Fibroblast of skin of right quadriceps (primary cell): ENCODE data around the gene RGMB.

Experiments
- DNase-seq: peaks from one replicate; pipeline ENCODE4 v3.0.0-alpha.2; 2013

Gene RGMB

DNA sequence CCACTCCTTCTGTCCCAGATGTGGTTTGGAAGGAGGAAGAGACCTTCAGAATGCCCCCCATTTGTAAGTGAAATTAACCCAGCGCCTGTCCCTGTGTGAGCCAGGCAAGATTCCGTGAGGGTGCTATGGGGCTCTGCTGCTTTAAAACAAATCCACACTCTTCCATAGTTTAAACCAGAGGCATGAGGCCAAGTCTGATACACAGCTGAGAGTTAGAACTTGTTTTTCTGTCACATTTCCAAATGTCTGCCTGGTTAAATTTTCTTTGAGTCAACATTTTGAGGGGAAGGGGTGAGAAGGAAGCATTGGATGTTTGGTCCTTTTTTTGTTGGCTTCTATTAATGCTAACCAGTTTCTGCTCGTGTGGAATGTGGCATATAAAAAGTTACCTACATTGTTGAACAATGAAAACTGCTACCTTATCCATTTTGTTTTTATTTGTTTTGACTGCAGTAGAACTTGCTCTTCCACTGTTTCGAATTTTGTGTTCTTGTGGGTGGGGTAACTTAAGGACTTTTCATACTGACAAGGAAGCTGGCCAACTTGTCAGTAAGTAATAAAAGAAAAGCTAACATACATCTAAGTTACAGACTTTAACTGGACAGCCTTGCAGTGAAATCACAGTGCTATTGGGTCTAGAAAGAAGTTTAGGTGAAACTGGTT is 12.9 kb downstream of the RGMB start:
- no peak for DNase-seq

DNA sequence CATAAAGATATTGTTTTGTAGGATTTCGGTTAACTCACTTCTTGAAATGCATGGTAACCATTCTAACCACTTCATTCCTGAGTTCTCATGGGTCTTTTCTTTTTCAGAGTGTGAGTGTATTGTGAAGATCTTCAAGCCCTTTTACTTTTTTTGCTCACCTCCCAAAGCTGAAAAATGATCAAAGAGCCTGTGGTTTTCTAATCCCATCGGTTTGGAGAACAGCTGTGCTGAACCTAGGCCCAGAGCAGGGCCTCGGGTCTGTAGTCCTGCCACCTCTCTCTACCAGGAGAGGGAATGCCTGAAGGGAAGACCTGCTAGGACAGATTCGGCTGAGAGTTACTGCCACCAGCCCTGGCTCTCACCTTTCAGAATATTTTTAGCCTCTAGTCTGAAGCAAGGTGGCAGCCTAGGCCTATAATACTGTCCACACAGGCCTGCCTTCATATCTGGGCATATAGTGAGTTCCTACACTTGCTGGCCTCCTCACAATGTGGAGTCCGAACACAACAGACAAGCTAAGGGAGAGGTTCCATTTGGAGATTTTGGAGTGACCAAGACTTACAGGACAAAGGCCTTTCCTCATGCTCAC is 13.8 kb downstream of the RGMB start:
- no peak for DNase-seq

DNA sequence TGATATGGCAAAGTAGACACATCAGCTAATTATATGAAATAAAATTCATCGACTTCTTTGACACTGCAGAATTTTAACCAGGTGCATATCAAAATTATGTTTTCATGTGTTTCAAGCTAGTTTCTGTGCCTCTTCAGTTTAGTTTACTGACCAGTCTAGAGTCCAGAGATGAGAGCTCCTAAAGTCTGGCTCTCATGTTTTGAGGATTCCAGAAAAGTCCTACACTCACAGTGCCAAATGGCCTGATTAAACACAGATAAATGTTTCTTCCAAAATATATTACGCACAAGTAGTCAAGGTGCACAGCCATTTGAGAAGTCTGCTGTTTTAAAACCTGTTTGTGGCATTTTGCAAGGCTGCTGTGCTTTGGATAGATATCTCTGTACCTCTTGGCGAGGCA is 15.6 kb downstream of the RGMB start:
- DNase-seq, result no peak

DNA sequence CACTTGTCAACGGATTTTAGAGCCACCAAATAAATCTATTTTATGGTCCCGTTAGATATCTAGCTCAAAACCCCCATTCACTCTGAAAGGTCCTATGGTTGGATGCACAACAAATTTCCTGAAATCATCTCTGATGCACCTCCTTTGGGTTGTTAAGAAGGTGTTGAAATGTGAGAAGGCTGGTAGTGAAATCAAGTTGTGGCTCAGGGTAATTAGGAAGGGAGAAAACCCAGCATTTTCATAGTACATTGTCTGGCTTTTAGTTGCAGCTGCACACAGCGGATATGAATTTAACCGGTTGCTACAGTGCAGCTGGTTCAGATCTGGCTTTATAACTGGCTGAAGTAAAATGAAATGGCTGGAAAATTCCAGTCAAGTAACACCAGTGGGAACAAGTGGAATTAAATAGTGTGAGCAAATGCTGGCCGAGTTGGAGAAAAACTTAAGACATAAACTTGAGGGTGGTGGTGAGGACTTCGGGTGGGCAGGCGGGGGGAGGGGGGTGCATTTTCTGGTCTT is 17.6 kb downstream of the RGMB start:
- no peak for DNase-seq

DNA sequence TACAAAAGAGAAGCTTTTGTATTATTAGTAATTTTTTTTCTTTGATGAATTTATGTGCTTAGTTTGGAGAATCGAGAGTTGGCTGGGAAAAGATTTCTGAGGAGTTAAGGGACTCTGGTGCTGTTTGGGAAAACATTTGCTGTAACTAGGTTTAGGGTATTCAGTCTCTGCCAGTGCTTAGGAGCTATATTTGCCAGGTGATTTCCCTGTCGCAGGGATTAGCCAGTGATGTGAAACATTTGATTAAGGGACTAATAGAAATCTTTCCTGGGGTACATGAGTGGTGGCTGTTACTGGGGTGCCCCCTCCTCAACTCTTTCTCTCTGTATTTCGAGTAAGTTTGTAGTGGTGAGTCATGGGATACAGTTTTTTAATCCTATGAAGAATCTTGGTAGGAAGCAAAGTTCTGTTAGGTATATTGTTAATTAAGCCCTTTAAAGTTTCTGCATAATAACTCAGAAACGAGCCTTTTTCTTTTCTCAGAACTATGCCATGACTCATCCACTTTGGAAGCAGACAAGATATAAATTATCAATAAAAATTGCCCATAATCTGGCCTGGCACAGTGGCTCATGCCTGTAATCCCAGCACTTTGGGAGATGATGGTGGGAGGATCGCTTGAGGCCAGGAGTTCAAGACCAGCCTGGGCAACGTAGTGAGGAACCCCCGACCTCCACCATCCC is 18.6 kb downstream of the RGMB start:
- no peak for DNase-seq

DNA sequence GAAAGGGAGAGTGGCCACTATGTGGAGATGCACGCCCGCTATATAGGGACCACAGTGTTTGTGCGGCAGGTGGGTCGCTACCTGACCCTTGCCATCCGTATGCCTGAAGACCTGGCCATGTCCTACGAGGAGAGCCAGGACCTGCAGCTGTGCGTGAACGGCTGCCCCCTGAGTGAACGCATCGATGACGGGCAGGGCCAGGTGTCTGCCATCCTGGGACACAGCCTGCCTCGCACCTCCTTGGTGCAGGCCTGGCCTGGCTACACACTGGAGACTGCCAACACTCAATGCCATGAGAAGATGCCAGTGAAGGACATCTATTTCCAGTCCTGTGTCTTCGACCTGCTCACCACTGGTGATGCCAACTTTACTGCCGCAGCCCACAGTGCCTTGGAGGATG is 19.8 kb downstream of the RGMB start:
- no peak for DNase-seq

DNA sequence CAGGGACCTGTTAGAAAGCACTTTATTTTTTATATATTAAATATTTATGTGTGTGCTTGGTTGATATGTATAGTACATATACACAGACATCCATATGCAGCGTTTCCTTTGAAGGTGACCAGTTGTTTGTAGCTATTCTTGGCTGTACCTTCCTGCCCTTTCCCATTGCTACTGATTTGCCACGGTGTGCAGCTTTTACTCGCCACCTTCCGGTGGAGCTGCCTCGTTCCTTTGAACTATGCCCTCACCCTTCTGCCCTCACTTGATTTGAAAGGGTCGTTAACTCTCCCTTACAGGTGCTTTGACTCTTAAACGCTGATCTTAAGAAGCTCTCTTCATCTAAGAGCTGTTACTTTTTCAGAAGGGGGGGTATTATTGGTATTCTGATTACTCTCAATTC is 20.5 kb downstream of the RGMB start:
- no peak for DNase-seq

DNA sequence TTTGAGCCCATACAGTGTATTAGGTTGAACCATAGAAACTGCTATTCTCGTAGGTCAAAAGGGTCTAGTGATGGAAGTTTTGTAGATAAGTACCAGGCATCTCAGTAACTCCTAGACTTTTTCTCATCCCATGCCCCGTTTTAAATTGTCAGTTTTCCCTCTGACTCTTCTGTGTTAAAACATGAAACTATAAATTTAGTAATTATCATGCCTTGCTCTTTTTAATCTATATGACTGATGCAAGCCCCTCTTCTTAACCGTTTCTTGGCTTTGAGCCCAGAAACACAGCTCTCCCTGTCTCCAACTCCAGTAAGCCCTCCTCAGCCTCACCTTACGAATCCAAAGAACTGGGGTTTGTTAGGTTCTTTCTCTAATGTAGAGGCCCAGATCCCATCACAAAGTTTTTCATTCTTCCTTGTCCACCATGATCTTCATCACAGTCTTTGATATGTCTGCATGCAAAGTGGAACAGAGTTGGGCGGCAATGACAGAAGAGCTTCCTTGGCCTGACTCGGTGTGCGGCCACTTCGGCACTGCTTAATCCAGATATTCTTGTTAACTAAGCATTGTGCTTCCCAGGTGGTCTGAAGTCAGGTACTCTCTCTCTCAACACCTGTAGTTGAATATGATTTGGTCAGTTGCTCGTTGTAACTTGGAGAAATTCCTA is 21.1 kb downstream of the RGMB start:
- DNase-seq, result no peak

DNA sequence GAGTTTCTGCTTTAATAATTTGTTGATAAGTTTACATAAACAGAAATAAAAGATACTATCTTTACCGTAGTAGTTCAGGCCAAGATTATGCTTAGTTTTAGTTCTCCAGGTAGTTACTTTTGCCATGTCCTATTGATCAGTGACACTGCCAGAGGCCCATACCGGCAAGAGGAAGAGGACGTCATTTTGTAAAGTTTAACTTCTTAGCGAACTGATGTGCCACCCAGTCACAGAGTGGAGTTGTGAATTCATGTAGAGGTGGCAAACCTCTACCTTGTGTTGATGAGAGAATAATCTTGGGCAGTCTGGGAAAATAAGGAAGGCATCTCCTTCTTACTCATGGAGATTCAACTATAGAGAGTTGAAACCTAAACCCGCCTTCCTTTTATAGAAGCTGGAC is 21.8 kb downstream of the RGMB start:
- no peak for DNase-seq

DNA sequence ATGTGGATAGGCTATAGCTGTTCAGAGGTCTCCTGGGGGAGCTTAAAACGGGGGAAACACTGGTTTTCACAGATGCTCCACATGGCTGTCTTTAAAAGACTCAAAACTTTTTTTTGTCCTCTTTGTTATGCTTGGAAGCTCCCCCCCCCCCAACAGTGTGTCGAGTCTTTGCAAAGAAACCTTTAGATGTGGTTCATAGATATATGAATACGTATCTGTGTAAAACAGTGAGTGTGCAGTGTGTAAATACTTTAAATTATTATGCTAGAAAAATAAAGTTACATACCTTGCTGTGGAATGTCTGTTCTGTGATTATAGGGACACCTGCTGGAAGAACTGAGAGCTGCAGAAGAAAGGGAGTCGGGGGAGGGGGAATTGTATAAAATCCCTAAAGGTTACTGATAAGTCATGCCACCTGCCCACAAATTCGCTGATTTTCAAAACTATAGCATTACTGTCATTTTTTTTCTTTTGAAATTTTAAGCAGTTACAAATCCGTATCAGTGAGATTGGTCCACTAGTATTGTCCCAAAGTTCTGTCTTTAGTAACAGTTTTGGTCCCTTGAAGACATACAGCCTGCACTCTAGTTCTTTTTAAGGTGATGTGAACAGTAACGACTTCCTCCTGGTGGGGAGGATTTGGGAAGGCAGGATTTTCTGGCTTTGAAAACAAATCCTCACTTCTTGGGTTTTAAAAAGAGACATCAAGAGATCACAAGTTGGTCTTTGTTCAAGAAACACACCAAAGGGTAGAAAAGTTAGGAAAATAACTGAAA is 22.9 kb downstream of the RGMB start:
- peak; percentile 81 for DNase-seq

DNA sequence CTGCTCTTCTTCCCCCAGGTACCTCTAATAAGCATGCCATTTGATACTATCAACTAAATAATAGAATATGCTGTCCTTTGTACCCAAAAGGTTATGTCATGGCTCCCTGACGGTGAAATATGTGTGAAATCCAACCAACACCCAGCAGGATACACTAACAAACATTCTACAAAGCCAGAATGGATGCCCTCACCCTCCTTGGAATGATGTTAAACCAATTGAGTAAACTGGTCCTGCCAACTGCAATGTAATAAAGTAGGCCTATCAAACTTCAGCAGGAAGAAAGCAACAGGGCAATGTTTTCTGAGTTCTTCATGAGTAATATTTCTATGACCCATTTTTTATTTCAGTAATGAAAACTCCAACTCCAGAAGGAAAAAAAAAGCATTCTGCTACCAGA is 24.9 kb downstream of the RGMB start:
- DNase-seq, result no peak

DNA sequence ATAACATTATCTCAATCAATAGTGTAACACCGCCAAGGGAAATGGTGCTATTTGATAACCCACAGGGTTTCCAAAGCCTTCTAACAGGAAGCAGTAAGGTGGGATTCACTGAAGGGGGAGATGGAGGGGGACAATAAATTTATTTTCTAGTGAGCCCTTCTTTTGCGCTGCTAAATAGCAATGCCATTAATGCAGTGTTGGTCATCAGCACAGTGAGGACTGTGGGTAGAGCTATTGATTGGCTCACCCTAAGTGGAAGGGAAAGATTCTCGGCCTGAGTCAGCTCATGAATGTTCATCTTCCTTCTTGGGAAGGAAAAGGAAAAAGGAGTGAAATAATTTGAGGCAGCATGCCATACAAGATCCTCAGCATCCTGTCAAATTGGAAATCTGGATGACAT is 25.4 kb downstream of the RGMB start:
- DNase-seq, result no peak

DNA sequence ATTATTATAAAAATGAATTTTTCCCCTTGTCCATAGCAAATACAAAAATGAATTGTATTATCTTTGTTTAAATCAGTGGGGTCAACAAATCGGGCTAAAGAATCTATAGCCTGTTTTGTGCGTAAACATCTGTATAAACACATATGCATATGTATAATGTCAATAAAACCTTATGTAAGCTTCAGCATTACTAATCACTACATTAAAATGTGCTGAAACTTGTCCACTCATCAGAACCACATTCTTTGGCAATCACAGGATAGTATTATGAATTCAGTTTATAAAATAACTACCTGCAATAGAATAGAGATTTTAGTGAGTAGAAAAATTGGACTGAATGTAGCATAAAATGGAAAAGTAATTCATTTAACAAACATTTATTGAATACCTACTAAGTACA is 30.6 kb downstream of the RGMB start:
- no peak for DNase-seq

DNA sequence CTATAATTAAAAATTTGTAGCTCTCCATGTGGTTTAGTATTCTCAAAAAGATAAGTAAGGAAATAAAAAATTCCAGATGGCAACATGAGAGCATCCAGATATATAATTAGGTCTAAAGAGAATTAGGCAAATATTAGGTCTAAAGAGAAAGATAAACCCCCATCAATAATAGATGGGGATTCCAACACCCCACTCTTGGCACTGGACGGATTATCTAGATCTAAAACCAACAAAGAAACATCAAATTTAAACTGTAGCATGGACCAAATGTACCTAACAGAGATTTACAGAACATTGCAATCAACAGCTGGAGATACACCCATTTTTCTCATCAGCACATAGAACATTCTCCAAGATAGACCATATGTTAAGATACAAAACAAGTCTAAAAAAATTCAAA is 31.6 kb downstream of the RGMB start:
- no peak for DNase-seq

DNA sequence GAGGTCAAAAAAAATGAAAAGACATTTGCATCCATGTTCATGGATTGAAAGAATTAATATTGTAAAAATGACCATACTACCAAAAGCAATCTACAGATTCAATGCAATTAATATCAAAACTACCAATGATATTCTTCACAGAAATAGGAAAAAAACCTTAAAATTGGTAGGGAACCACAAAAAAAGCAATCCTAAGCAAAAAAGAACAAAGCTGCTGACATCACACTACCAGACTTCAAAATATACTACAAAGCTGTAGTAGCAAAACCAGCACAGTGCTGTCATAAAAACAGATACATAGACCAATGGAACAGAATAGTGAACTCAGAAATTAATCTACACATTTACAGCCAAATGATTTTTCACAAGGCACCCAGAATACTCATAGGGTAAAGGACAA is 34.3 kb downstream of the RGMB start:
- no peak for DNase-seq

DNA sequence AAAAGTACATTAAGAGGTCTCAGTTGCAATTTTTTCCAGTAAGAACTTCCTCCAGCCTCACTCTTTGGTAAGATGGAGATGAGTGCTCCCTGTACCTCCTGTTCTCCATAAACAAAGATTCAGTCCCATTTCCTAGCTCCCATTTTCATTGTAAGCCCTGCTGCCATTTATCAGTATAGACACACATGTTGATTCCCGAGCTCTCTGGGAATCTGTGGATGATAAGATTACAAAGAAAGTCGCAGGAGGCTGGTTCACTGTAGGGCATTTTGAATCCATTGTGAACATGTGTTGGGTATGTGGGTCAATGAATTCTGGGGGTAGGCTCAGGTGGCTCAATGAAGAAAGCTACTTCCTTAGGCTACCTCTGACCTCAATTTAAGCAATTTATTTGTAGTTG is 36.7 kb downstream of the RGMB start:
- DNase-seq, result no peak

DNA sequence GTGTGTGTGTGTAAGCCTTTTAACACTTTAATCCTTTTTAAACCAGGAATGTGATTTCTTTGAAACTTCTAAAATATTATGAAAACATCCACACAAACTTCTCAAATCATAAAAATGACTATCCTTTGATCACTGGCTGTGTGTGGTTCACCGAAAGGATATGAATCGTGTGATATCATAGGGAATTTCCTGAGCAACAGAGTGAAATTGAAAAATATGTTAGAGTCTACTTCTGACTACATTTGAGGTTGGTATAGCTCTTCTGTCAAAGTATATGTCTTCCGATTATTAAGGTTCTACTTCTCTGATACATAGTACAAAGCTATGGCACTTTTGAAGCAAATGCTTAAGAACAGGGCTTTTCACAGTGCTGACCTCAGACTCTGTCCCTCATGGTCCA is 40.3 kb downstream of the RGMB start:
- no peak for DNase-seq

DNA sequence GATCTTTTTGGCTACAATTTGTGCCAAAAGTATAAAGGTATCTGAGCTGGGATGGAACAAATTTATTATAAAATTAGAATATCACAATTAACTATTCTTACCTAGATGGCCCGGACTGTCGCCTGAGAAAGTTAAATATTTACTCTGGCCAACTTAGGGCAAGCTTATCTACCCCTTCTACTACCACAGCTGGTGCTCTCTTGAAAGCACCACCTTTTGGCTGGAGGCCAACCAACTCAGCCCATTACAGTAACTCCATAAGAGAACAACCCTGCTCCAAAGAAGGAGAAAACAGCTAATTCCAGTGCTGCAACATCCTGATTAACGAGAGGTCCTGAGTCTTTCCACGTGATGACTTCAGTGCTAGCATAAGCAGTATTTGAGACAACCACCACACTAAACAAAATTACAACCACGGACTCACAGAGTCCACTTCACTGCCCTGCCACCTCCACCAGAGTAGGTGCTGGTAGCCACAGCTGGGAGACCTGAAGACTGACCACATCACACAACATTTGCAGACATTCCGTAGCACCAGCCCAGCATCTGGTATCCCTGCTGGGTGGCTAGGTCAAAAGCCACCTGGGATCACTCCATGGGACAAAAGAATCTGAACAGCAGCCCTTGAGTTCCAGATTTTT is 43.2 kb downstream of the RGMB start:
- DNase-seq, result no peak

DNA sequence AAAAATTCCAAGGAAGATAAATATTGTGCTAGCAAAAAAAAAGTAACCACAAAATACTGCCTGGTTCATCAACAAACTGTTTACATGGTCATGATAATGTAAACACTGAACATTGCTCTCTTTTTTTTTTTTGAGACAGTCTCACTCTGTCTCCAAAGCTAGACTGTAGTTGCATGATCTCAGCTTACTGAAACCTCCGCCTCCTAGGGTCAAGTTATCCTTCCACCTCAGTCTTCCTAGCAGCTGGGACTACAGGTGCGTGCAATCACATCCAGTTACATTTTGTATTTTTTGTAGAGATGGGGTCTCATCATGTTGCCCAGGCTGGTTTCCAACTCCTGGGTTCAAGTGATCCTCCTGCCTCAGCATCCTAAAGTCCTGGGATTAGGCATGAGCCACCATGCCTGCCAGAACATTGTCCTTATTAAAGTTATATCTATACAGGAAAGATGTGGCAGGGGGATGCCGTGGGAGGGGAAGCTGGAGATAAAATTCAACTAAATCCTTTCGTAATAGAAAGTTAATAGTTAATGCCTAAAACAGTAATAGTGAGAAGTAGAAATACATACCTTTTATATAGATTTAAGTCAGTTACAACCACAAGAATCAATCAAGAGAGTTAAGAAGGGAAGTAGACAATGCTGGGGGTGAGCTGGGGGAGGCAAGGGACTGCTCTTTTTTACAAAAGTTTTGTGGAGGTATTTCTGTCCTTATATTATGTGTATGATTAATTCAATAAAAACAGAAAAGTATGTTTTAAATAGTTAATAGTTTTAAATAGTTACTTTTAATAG is 52.3 kb downstream of the RGMB start:
- no peak for DNase-seq

DNA sequence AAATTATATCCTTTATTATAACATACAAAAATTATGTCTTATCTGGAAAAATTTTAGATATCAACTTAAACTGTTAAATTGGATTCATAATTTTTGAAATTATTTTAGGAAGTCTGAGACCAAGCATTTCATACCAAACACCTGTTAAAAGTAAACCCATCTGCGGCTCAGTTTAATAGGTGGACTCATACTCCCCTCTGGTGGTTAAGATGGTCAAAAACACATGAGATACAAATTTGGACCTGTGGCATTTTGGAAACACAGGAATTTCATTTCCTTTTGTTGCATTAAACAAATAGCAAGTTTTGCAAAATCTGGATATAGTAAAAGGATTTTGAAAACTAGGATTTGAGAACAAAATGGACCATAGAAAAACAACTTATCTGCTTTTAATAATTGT is 53.7 kb downstream of the RGMB start:
- peak; percentile 48 for DNase-seq

DNA sequence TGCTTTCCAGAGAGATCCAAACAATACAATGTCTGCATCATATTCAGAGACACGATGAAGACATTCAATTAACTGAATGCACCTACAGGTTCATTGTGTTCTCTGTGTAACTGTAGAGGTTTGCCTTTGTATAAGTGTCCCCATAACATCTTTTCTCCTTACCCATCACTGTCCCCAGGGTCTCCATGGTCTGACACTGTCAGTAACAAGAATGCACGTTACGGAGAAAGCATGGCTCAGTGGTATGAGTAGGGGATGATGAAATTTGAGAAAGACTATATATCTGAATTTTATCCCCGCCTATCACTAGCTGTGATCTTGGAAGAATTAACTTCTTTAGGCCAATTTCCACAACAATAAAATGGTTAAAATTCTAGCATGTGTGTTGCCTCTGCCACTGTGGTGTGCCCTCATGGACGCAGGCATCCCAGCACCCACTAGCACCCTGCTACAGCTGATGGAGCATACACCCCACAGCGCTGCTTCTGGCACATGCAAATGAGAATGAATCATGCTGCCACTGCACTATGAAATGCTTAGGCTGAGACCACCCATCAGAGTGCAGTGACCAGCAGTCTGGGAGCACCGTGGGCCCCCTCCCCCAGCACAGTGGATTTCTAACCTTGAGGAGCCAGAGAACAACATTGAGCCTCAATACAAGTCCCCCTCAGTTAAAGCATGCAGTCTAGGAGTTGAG is 54.3 kb downstream of the RGMB start:
- no peak for DNase-seq
